ENCODE measurements around the gene SEL1L2.

The SEL1L2 gene

GRCh38 chr20:13875265-13875811 is 115.1 kb downstream of the SEL1L2 start:
- DNase-seq (ENCODE audit: extremely low read depth, low read depth) = no peak
- no peak overlapping the region for H3K4me3 ChIP-seq (replicated peaks; ENCODE audit: low read depth, low read length)
- no peak for TF ChIP-seq CTCF (IDR thresholded peaks at IDR 0.05; ENCODE audit: low read depth, low read length, missing control alignments)

- TF ChIP-seq CTCF (IDR thresholded peaks at IDR 0.05; ENCODE audit: low read depth, low read length, missing control alignments) = no peak
- no peak overlapping the region for H3K4me3 ChIP-seq (replicated peaks; ENCODE audit: low read depth, low read length)
- DNase-seq (ENCODE audit: extremely low read depth, low read depth) = no peak
Observed at GRCh38 chr20:13874394-13875157, 115.8 kb downstream of the SEL1L2 start.

- DNase-seq (ENCODE audit: extremely low read depth, low read depth) = no peak
- H3K4me3 ChIP-seq (replicated peaks; ENCODE audit: low read depth, low read length) = no peak overlapping the region
- TF ChIP-seq CTCF (IDR thresholded peaks at IDR 0.05; ENCODE audit: low read depth, low read length, missing control alignments) = no peak
Observed at GRCh38 chr20:13873831-13874230, 116.6 kb downstream of the SEL1L2 start.

- H3K4me3 ChIP-seq (replicated peaks; ENCODE audit: low read depth, low read length) = no peak overlapping the region
- DNase-seq (ENCODE audit: extremely low read depth, low read depth) = no peak
- no peak for TF ChIP-seq CTCF (IDR thresholded peaks at IDR 0.05; ENCODE audit: low read depth, low read length, missing control alignments)
Observed at GRCh38 chr20:13870170-13870748, 120.2 kb downstream of the SEL1L2 start.

- TF ChIP-seq CTCF (IDR thresholded peaks at IDR 0.05; ENCODE audit: low read depth, low read length, missing control alignments) = no peak
- peak; percentile 9 for DNase-seq (ENCODE audit: extremely low read depth, low read depth)
Observed at GRCh38 chr20:13868331-13868730, 122.1 kb downstream of the SEL1L2 start.

GRCh38 chr20:13865791-13866351 is 124.5 kb downstream of the SEL1L2 start:
- H3K4me3 ChIP-seq (replicated peaks; ENCODE audit: low read depth, low read length) = no peak overlapping the region
- TF ChIP-seq CTCF (IDR thresholded peaks at IDR 0.05; ENCODE audit: low read depth, low read length, missing control alignments) = no peak
- DNase-seq (ENCODE audit: extremely low read depth, low read depth) = peak; percentile 3

More at GRCh38 chr20:13868331-13868730, 122.1 kb downstream of the SEL1L2 start:
- H3K4me3 ChIP-seq (replicated peaks; ENCODE audit: low read depth, low read length) = no peak overlapping the region

Measured in HFF-Myc (cell line).